Ovary (tissue), 3 donors: ENCODE results near the gene PLEKHA7.

Source experiments
- EP300 ChIP-seq: sonication (generic); formaldehyde crosslinking; IDR thresholded peaks from one replicate; pipeline ENCODE4 v1.6.1; 2017; ENCODE audit warnings: antibody characterized with exemption
- POLR2A ChIP-seq: fragments of 450-650 bp; IDR thresholded peaks from one replicate; pipeline ENCODE4 v1.6.1; 2017; ENCODE audit warnings: antibody characterized with exemption, mild to moderate bottlenecking, moderate library complexity
- TF ChIP-seq, protein P1 (sequence below), 3 donors: fragments of 450-650 bp in 2 of 3; fragments of 200-600 bp in 1 of 3; IDR thresholded peaks; one replicate each; pipeline versions ENCODE4 v1.5.1 to v1.8.0; 2016 to 2022; ENCODE audit warnings: antibody characterized with exemption in 3 of 3, mild to moderate bottlenecking in 1 of 3
- donor health status: DM: no; HTN: no; CAD: no.

DNA sequence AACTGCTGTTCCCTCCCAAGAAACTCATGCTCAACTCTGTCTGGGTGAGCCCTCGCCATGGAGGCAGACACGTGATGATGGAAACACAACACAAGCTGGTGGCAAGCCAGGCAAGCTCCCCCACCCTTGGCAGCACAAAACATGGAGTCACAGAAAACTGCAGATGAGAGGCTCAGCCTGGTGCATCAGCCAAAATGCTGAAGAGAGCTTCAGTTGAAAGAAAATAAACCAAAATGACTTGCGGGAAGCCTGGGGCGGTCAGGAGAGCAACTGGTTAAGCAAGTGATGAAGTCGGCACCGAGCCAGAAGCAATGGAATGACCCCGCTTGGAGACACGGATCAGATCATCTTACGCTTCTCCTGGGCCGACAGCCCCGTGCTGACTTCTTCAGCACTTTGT, 207.4 kb downstream of the PLEKHA7 start:
- no peak for TF ChIP-seq EP300
- TF ChIP-seq, protein P1, sequence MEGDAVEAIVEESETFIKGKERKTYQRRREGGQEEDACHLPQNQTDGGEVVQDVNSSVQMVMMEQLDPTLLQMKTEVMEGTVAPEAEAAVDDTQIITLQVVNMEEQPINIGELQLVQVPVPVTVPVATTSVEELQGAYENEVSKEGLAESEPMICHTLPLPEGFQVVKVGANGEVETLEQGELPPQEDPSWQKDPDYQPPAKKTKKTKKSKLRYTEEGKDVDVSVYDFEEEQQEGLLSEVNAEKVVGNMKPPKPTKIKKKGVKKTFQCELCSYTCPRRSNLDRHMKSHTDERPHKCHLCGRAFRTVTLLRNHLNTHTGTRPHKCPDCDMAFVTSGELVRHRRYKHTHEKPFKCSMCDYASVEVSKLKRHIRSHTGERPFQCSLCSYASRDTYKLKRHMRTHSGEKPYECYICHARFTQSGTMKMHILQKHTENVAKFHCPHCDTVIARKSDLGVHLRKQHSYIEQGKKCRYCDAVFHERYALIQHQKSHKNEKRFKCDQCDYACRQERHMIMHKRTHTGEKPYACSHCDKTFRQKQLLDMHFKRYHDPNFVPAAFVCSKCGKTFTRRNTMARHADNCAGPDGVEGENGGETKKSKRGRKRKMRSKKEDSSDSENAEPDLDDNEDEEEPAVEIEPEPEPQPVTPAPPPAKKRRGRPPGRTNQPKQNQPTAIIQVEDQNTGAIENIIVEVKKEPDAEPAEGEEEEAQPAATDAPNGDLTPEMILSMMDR (IDR thresholded peaks at IDR 0.05): no peak
- TF ChIP-seq POLR2A: no peak
